HepG2 (cell line): Measurements from ENCODE around the gene TRIM37. TPM values are rescaled to one million over a fixed set of nuclear protein-coding genes. Genes with fewer than 3 reads are reported as not detected.

Experiments used
- ATAC-seq: fragments of 200-7000 bp; cut with Tn5 transposase; 3 replicates; pipeline ENCODE4 v1.9.1; 2020; ENCODE audit warnings: mild to moderate bottlenecking, moderate library complexity
- BruUV-seq: library from RNA; stranded (reverse); fragments of 400-500 nt; replicated peaks from 2 replicates; lab custom pipeline; 2021; lab: Mats Ljungman, UMichigan
- CTCF ChIA-PET: fragments of 300-600 bp; formaldehyde crosslinking; extraction: SDS; loops from one replicate; lab custom pipeline; 2021; ENCODE audit warnings: low total read pairs, inconsistent platforms, low intra/inter-chr PET ratio; lab: Yijun Ruan, JAX
- POLR2A ChIA-PET: fragments of 350-600 bp; sonication (Branson Sonifier 250); formaldehyde crosslinking; loops from one replicate; lab custom pipeline; 2020; ENCODE audit warnings: antibody characterized with exemption, inconsistent platforms; lab: Yijun Ruan, JAX
- DNase-seq: peaks from one replicate; pipeline ENCODE4 v3.0.0-alpha.2; 2015; ENCODE audit warnings: low spot score
- FAIRE-seq: peaks from 3 replicates; lab custom pipeline; 2011; peaks lifted over from hg19 to GRCh38; lab: Jason Lieb, UNC
- H2AFZ ChIP-seq: one replicate; pipeline ENCODE4 v1.6.1; 2011; ENCODE audit warnings: low read length, inconsistent platforms
- H3K27ac ChIP-seq: fragments of 300-600 bp; 3 replicates; pipeline ENCODE4 v1.8.0; 2011; ENCODE audit warnings: mixed run types, mild to moderate bottlenecking, mixed read lengths, low read length, inconsistent platforms; ENCODE audit not compliant: insufficient read depth; ENCODE audit errors: extremely low read length
- H3K27me3 ChIP-seq, 2 experiments: fragments of 200-600 bp in 1 of 2; 2 replicates in 1 of 2; 3 replicates in 1 of 2; pipeline versions ENCODE4 v1.6.0 to v1.8.0; 2011; ENCODE audit warnings: low read length in 2 of 2, mild to moderate bottlenecking in 2 of 2, moderate library complexity in 2 of 2, inconsistent platforms in 1 of 2; ENCODE audit not compliant: insufficient read depth in 2 of 2, control insufficient read depth in 1 of 2
- H3K36me3 ChIP-seq, 2 experiments: fragments of 200-600 bp in 1 of 2; replicated peaks in 1 of 2; 2 replicates in 1 of 2; 3 replicates in 1 of 2; pipeline versions ENCODE4 v1.5.1 to v1.8.0; 2011; ENCODE audit warnings: low read length in 2 of 2, inconsistent platforms in 1 of 2; ENCODE audit not compliant: insufficient read depth in 2 of 2, control insufficient read depth in 1 of 2
- H3K4me1 ChIP-seq: 2 replicates; pipeline ENCODE4 v1.5.1; 2012; ENCODE audit warnings: low read length, inconsistent platforms; ENCODE audit not compliant: insufficient read depth
- H3K4me2 ChIP-seq: 2 replicates; pipeline ENCODE4 v1.6.0; 2011; ENCODE audit warnings: low read depth, low read length, inconsistent platforms
- H3K4me3 ChIP-seq, 3 experiments: fragments of 200-600 bp in 1 of 3; sonication (generic), shearing (Covaris generic) in 1 of 3; replicated peaks in 1 of 3; 2 replicates each; pipeline ENCODE4 v1.5.1; 2011 to 2016; ENCODE audit warnings: low read length in 3 of 3, inconsistent platforms in 2 of 3, low read depth in 2 of 3, mild to moderate bottlenecking in 2 of 3, control low read depth in 1 of 3, mixed read lengths in 1 of 3; ENCODE audit not compliant: insufficient read depth in 1 of 3
- H3K79me2 ChIP-seq: one replicate; pipeline ENCODE4 v1.6.1; 2011; ENCODE audit warnings: low read length, inconsistent platforms; ENCODE audit not compliant: insufficient read depth
- H3K9ac ChIP-seq: 2 replicates; pipeline ENCODE4 v1.6.0; 2011; ENCODE audit warnings: mild to moderate bottlenecking, low read depth, low read length, inconsistent platforms; ENCODE audit not compliant: insufficient read depth
- H3K9me3 ChIP-seq: 2 replicates; pipeline ENCODE4 v1.5.1; 2012; ENCODE audit warnings: mild to moderate bottlenecking, low read length
- H4K20me1 ChIP-seq: 2 replicates; pipeline ENCODE4 v1.6.0; 2011; ENCODE audit warnings: inconsistent platforms, mild to moderate bottlenecking, low read length, moderate library complexity; ENCODE audit not compliant: insufficient read depth
- HOXA9 ChIP-seq: sonication (generic); formaldehyde crosslinking; IDR thresholded peaks from 2 replicates; pipeline ENCODE4 v1.8.1; 2022; ENCODE audit warnings: missing genetic modification reagents, mild to moderate bottlenecking, moderate library complexity, borderline replicate concordance
- SALL2 ChIP-seq: sonication (generic); formaldehyde crosslinking; IDR thresholded peaks from 2 replicates; pipeline ENCODE4 v1.8.1; 2023; ENCODE audit warnings: mild to moderate bottlenecking, missing genetic modification reagents, inconsistent platforms
- ZNF607 ChIP-seq: sonication (generic); formaldehyde crosslinking; IDR thresholded peaks from 2 replicates; pipeline ENCODE4 v1.5.1; 2020; ENCODE audit warnings: missing genetic modification reagents, mild to moderate bottlenecking, borderline replicate concordance
- ZNF775 ChIP-seq: sonication (generic); formaldehyde crosslinking; IDR thresholded peaks from 2 replicates; pipeline ENCODE4 v1.4.0; 2020; ENCODE audit warnings: missing genetic modification reagents, mild to moderate bottlenecking, moderate library complexity, borderline replicate concordance
- WGBS: methylation state at CpG from one replicate; pipeline ENCODE4 v1.1.6; 2017; ENCODE audit warnings: low lambda C conversion rate; 5-methylcytosine and 5-hydroxymethylcytosine counted together
- in situ Hi-C: cut with HindIII; loops from 2 replicates; pipeline ENCODE4 v1.10.0; 2017; ENCODE audit warnings: low pct_unique_long_range_greater_than_20kb; ENCODE audit not compliant: extremely low pct_ligation_motif_present
- intact Hi-C: fragments of 100-400 bp; cut with micrococcal nuclease; formaldehyde crosslinking; loops from one replicate; pipeline ENCODE4 v1.10.0; 2022; ENCODE audit not compliant: unreplicated experiment
- polyA plus RNA-seq, 8 experiments: library from polyadenylated mRNA; depleted of rRNA in 3 of 8; stranded (reverse) in 7 of 8; unstranded in 1 of 8; fragments of >200 nt; fragmentation: Illumina TruSeq in 4 of 8; extraction: Trizol in 4 of 8; gene quantifications; 2 replicates each; pipeline versions ENCODE4 v1.2.1 to v1.2.3, GENCODE V29; 2011 to 2016; ENCODE audit warnings: low read depth in 4 of 8, missing spikeins in 1 of 8, mixed read lengths in 1 of 8; ENCODE audit not compliant: insufficient read depth in 1 of 8
- total RNA-seq, 5 experiments: library from RNA; depleted of rRNA; stranded (reverse); fragments of >200 nt; fragmentation: Illumina TruSeq; extraction: Trizol; gene quantifications; 2 replicates each; pipeline ENCODE4 v1.2.3, GENCODE V29; 2016; ENCODE audit warnings: low read depth in 1 of 5
- TF ChIP-seq, protein P1 (sequence below): sonication (generic); formaldehyde crosslinking; IDR thresholded peaks from 2 replicates; pipeline ENCODE4 v1.5.1; 2020; ENCODE audit warnings: mild to moderate bottlenecking, moderate library complexity, missing genetic modification reagents
- TF ChIP-seq, protein P2 (sequence below): sonication (generic); formaldehyde crosslinking; IDR thresholded peaks from 2 replicates; pipeline ENCODE4 v1.5.1; 2020; ENCODE audit warnings: missing genetic modification reagents, mild to moderate bottlenecking, borderline replicate concordance
- TF ChIP-seq, protein P3 (sequence below), 2 experiments: sonication (generic) in 1 of 2; formaldehyde crosslinking in 1 of 2; IDR thresholded peaks; 2 replicates each; pipeline versions ENCODE4 v1.6.1 to v1.9.0; 2014 to 2022; ENCODE audit warnings: antibody characterized with exemption in 1 of 2, borderline replicate concordance in 1 of 2, inconsistent platforms in 1 of 2, low read depth in 1 of 2, missing genetic modification reagents in 1 of 2

Gene TRIM37
- total and polyA plus RNA-seq, 2 of the 13 experiments (the other 11 are each of a cell fraction or from before 2014, with no cell fraction given), result 12.4 to 39.1 TPM

DNA sequence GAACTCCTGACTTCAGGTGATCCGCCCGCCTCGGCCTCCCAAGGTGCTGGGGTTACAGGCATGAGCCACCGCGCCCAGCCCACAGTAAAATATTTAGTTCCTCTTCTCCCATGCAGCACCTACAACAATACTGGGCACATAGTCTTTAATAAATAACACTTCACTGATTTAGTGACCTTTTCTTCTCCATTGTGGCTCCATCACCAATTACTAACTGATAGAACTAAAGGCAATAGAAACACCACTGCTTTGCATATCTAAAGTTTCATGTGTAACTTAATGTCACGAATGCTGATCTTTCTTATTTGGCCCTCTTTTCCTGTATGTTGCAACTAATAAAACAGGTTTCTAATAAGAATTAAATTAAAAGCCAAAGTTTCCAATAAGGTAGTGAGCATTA, 38.9 kb downstream of the TRIM37 start:
- ChIA-PET POLR2A (no interaction called here), CTCF (no interaction called here)
- H2AFZ ChIP-seq, result no peak overlapping the region
- intact Hi-C loops, result no loop called here
- H3K4me3 ChIP-seq, result no peak overlapping the region
- no peak overlapping the region for H3K27ac ChIP-seq
- TF ChIP-seq ZNF607 (CRISPR knock-in tag) (no peak), SALL2 (no peak), ZNF775 (CRISPR knock-in tag) (no peak), HOXA9 (CRISPR knock-in tag) (no peak)
- TF ChIP-seq, protein P1, sequence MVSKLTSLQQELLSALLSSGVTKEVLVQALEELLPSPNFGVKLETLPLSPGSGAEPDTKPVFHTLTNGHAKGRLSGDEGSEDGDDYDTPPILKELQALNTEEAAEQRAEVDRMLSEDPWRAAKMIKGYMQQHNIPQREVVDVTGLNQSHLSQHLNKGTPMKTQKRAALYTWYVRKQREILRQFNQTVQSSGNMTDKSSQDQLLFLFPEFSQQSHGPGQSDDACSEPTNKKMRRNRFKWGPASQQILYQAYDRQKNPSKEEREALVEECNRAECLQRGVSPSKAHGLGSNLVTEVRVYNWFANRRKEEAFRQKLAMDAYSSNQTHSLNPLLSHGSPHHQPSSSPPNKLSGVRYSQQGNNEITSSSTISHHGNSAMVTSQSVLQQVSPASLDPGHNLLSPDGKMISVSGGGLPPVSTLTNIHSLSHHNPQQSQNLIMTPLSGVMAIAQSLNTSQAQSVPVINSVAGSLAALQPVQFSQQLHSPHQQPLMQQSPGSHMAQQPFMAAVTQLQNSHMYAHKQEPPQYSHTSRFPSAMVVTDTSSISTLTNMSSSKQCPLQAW (CRISPR knock-in tag), result no peak
- TF ChIP-seq, protein P2, sequence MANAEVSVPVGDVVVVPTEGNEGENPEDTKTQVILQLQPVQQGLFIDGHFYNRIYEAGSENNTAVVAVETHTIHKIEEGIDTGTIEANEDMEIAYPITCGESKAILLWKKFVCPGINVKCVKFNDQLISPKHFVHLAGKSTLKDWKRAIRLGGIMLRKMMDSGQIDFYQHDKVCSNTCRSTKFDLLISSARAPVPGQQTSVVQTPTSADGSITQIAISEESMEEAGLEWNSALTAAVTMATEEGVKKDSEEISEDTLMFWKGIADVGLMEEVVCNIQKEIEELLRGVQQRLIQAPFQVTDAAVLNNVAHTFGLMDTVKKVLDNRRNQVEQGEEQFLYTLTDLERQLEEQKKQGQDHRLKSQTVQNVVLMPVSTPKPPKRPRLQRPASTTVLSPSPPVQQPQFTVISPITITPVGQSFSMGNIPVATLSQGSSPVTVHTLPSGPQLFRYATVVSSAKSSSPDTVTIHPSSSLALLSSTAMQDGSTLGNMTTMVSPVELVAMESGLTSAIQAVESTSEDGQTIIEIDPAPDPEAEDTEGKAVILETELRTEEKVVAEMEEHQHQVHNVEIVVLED (CRISPR knock-in tag), result no peak
- TF ChIP-seq, protein P3, sequence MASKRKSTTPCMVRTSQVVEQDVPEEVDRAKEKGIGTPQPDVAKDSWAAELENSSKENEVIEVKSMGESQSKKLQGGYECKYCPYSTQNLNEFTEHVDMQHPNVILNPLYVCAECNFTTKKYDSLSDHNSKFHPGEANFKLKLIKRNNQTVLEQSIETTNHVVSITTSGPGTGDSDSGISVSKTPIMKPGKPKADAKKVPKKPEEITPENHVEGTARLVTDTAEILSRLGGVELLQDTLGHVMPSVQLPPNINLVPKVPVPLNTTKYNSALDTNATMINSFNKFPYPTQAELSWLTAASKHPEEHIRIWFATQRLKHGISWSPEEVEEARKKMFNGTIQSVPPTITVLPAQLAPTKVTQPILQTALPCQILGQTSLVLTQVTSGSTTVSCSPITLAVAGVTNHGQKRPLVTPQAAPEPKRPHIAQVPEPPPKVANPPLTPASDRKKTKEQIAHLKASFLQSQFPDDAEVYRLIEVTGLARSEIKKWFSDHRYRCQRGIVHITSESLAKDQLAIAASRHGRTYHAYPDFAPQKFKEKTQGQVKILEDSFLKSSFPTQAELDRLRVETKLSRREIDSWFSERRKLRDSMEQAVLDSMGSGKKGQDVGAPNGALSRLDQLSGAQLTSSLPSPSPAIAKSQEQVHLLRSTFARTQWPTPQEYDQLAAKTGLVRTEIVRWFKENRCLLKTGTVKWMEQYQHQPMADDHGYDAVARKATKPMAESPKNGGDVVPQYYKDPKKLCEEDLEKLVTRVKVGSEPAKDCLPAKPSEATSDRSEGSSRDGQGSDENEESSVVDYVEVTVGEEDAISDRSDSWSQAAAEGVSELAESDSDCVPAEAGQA (IDR thresholded peaks at IDR 0.05; ENCODE audit: low read depth), result no peak
- TF ChIP-seq, protein P3 (CRISPR knock-in tag; IDR thresholded peaks at IDR 0.05; ENCODE audit: borderline replicate concordance), result no peak
- TF ChIP-seq, all 625 proteins: peak for 0
- WGBS, result 98% methylated on average over 6 of the region's 6 CpGs
- Histone ChIP-seq H4K20me1 (no peaks in the 10 kb centered on the region), H3K9ac (no peak overlapping the region), H3K9me3 (no peaks in the 10 kb centered on the region), H3K4me2 (no peak overlapping the region), H3K79me2 (no peaks in the 10 kb centered on the region), H3K4me1 (peaks cover 14% of the 10 kb centered on the region), H3K36me3 (peaks cover 4 to 33% of the 10 kb centered on the region in 2 experiments), H3K27me3 (no peaks in the 10 kb centered on the region)
- in situ Hi-C loops, result no loop called here
- no TSS peak for BruUV-seq
- DNase-seq, result no peak
- ATAC-seq, result no peak
- FAIRE-seq, result no peak
